K562 (cell line): Measurements from ENCODE around the gene FKBP2. TPM values are rescaled to one million over a fixed set of nuclear protein-coding genes. Genes with fewer than 3 reads are reported as not detected.
A peak's percentile ranks its signal among the peaks of the same experiment; 100 is the strongest.

Experiments used
- ARID1B ChIP-seq: fragments of 450-650 bp; IDR thresholded peaks from 2 replicates; pipeline ENCODE4 v1.6.1; 2016; ENCODE audit warnings: antibody characterized with exemption, mild to moderate bottlenecking, inconsistent platforms
- ARNT ChIP-seq, 2 experiments: fragments of 450-650 bp; IDR thresholded peaks; 2 replicates each; pipeline ENCODE4 v1.6.1; 2016; ENCODE audit warnings: mild to moderate bottlenecking in 1 of 2
- ATF4 ChIP-seq: fragments of 450-650 bp; formaldehyde crosslinking; IDR thresholded peaks from 2 replicates; pipeline ENCODE4 v1.4.0; 2022; ENCODE audit warnings: mild to moderate bottlenecking, moderate library complexity
- BRF2 ChIP-seq: IDR thresholded peaks from 3 replicates; pipeline ENCODE4 v1.6.1; 2011; ENCODE audit warnings: borderline replicate concordance, mild to moderate bottlenecking; ENCODE audit not compliant: insufficient read length, insufficient read depth
- CHD1 ChIP-seq: fragments of 200-600 bp; sonication (generic); IDR thresholded peaks from one replicate; pipeline ENCODE4 v1.6.1; 2012; ENCODE audit warnings: mild to moderate bottlenecking, moderate library complexity, low read length, inconsistent platforms
- FOS ChIP-seq: IDR thresholded peaks from 3 replicates; pipeline ENCODE4 v1.6.1; 2011; ENCODE audit not compliant: insufficient read length; ENCODE audit errors: extremely low read depth
- GTF2E2 ChIP-seq: fragments of 200-800 bp; sonication (Bioruptor generic); IDR thresholded peaks from 2 replicates; pipeline ENCODE4 v1.6.1; 2016; ENCODE audit warnings: missing genetic modification characterization, missing compliant biosample characterization
- ID3 ChIP-seq, 2 experiments: fragments of 250-450 bp in 1 of 2; fragments of 450-650 bp in 1 of 2; sonication (Bioruptor Pico) in 1 of 2; IDR thresholded peaks; 2 replicates each; pipeline versions ENCODE4 v1.6.1 to v1.8.0; 2016 to 2021; ENCODE audit warnings: mild to moderate bottlenecking in 2 of 2, moderate library complexity in 2 of 2, missing compliant biosample characterization in 1 of 2, missing genetic modification characterization in 1 of 2
- JUN ChIP-seq, 2 experiments: sonication (generic) in 1 of 2; formaldehyde crosslinking in 1 of 2; IDR thresholded peaks; 2 replicates each; pipeline versions ENCODE4 v1.6.1 to v1.8.0; 2012 to 2022; ENCODE audit warnings: borderline replicate concordance in 2 of 2, mild to moderate bottlenecking in 2 of 2, improper control_type of control experiment in 1 of 2, low read depth in 1 of 2, low read length in 1 of 2, missing genetic modification reagents in 1 of 2
- JUND ChIP-seq, 2 experiments: IDR thresholded peaks; 2 replicates in 1 of 2; 3 replicates in 1 of 2; pipeline ENCODE4 v1.6.1; 2011; ENCODE audit warnings: borderline replicate concordance in 2 of 2, low read depth in 2 of 2, low read length in 2 of 2, improper control_type of control experiment in 1 of 2, missing biosample characterization in 1 of 2, missing genetic modification characterization in 1 of 2, missing genetic modification reagents in 1 of 2
- KDM5B ChIP-seq: fragments of 200-600 bp; sonication (generic); IDR thresholded peaks from 2 replicates; pipeline ENCODE4 v1.6.1; 2012; ENCODE audit warnings: low read depth, mild to moderate bottlenecking, moderate library complexity, low read length, control low read depth, inconsistent platforms; ENCODE audit not compliant: insufficient replicate concordance
- LARP7 ChIP-seq: fragments of 450-650 bp; IDR thresholded peaks from 2 replicates; pipeline ENCODE4 v1.6.1; 2016
- MAFK ChIP-seq: IDR thresholded peaks from 2 replicates; pipeline ENCODE4 v1.6.1; 2011; ENCODE audit warnings: low read length, improper control_type of control experiment
- MBD2 ChIP-seq: sonication (generic); IDR thresholded peaks from 2 replicates; pipeline ENCODE4 v1.6.1; 2016; ENCODE audit warnings: low read depth, borderline replicate concordance
- NR2C1 ChIP-seq, 2 experiments: fragments of 450-650 bp; IDR thresholded peaks; 2 replicates each; pipeline ENCODE4 v1.6.1; 2017; ENCODE audit warnings: mild to moderate bottlenecking in 2 of 2, antibody characterized with exemption in 1 of 2, inconsistent platforms in 1 of 2, missing compliant biosample characterization in 1 of 2, missing genetic modification characterization in 1 of 2
- POLR2AphosphoS2 ChIP-seq: IDR thresholded peaks from 2 replicates; pipeline ENCODE4 v1.6.1; 2012; ENCODE audit warnings: low read length, improper control_type of control experiment
- POU5F1 ChIP-seq: fragments of 150-350 bp; IDR thresholded peaks from 2 replicates; pipeline ENCODE4 v1.6.1; 2014; ENCODE audit warnings: borderline replicate concordance, low read length, low read depth, mild to moderate bottlenecking; ENCODE audit not compliant: partially characterized antibody
- STAG1 ChIP-seq: sonication (generic); formaldehyde crosslinking; IDR thresholded peaks from 2 replicates; pipeline ENCODE4 v1.5.0; 2020; ENCODE audit warnings: missing genetic modification reagents, borderline replicate concordance
- SUPT5H ChIP-seq: fragments of 450-650 bp; IDR thresholded peaks from 2 replicates; pipeline ENCODE4 v1.6.1; 2016
- TCF7L2 ChIP-seq: fragments of 150-350 bp; IDR thresholded peaks from 2 replicates; pipeline ENCODE4 v1.6.1; 2016; ENCODE audit warnings: low read depth, mild to moderate bottlenecking, low read length, moderate library complexity
- ZFP1 ChIP-seq: fragments of 450-650 bp; formaldehyde crosslinking; IDR thresholded peaks from 2 replicates; pipeline ENCODE4 v1.4.0; 2020; ENCODE audit warnings: mild to moderate bottlenecking, mixed read lengths
- ZKSCAN1 ChIP-seq: fragments of 150-350 bp; IDR thresholded peaks from 2 replicates; pipeline ENCODE4 v1.6.1; 2016; ENCODE audit warnings: low read depth, low read length
- ZNF121 ChIP-seq: sonication (generic); formaldehyde crosslinking; conservative IDR thresholded peaks from 2 replicates; pipeline ENCODE4 v1.8.0; 2022; ENCODE audit warnings: missing genetic modification reagents
- ZNF311 ChIP-seq: fragments of 250-450 bp; sonication (Bioruptor Pico); IDR thresholded peaks from 2 replicates; pipeline ENCODE4 v1.4.0; 2020; ENCODE audit warnings: mild to moderate bottlenecking, moderate library complexity
- ZNF507 ChIP-seq: conservative IDR thresholded peaks from 2 replicates; pipeline ENCODE4 v1.6.1; 2017; ENCODE audit warnings: missing genetic modification characterization, missing compliant biosample characterization
- polyA plus RNA-seq, 8 experiments: library from polyadenylated mRNA; depleted of rRNA in 4 of 8; stranded (reverse) in 5 of 8; unstranded in 3 of 8; fragments of >200 nt; fragmentation: Nextera tagmentation in 2 of 8; fragmentation: Illumina TruSeq in 1 of 8; extraction: Ambion mirVana in 2 of 8; extraction: Trizol in 1 of 8; gene quantifications; 2 replicates each; pipeline versions ENCODE4 v1.2.1 to v1.2.3, GENCODE V29; 2011 to 2014; ENCODE audit warnings: inconsistent platforms in 1 of 8, missing spikeins in 1 of 8
- total RNA-seq, 7 experiments: library from RNA; depleted of rRNA in 6 of 7; stranded (reverse); fragments of >200 nt in 6 of 7; fragmentation: Illumina TruSeq in 2 of 7; extraction: Trizol in 2 of 7; gene quantifications; 2 replicates each; pipeline versions ENCODE4 v1.2.1 to v1.2.3, GENCODE V29; 2011 to 2021; ENCODE audit warnings: low replicate concordance in 1 of 7

Gene FKBP2
- total and polyA plus RNA-seq, 9 of the 15 experiments (the other 6 are each of a cell fraction or from before 2014, with no cell fraction given) = 3.5 to 151 (median 58.1) TPM

GRCh38 chr11:64204464-64204989, 36.4 kb upstream of the FKBP2 start (continued):
- no peak for TF ChIP-seq BRF2
- no peak for TF ChIP-seq CHD1
- TF ChIP-seq ZFP1 (CRISPR knock-in tag) = no peak
- TF ChIP-seq FOS = no peak
- peak; percentile 89 for TF ChIP-seq ZKSCAN1
- no peak for TF ChIP-seq ATF4 (CRISPR knock-in tag)
- no peak for TF ChIP-seq ZNF507
- TF ChIP-seq ZNF311 (CRISPR knock-in tag) = no peak
- peak; percentile 73 for TF ChIP-seq JUND (IDR thresholded peaks at IDR 0.05; ENCODE audit: borderline replicate concordance, low read depth, low read length)
- TF ChIP-seq JUND (tag; IDR thresholded peaks at IDR 0.05; ENCODE audit: borderline replicate concordance, low read depth, low read length) = peak; percentile 27; the same call in 1 of the 3 replicates
- TF ChIP-seq ID3 (CRISPR knock-in tag; IDR thresholded peaks at IDR 0.05) = no peak
- TF ChIP-seq ID3 (tag; IDR thresholded peaks at IDR 0.05) = no peak
- TF ChIP-seq GTF2E2 = no peak
- no peak for TF ChIP-seq KDM5B
- TF ChIP-seq POU5F1 = no peak
- 0 out of 2 replicates have a peak, but pooled peaks have one; percentile 48 for TF ChIP-seq SUPT5H
- peak; percentile 40; the same call in 1 of the 2 replicates for TF ChIP-seq ARID1B
- peak; percentile 92; the same call in 1 of the 2 replicates for TF ChIP-seq POLR2AphosphoS2
- TF ChIP-seq MBD2 = no peak
- peak; percentile 36; the same call in 1 of the 2 replicates for TF ChIP-seq MAFK
- TF ChIP-seq LARP7 = 0 out of 2 replicates have a peak, but pooled peaks have one; percentile 7
- no peak for TF ChIP-seq ZNF121
- TF ChIP-seq JUN (IDR thresholded peaks at IDR 0.05; ENCODE audit: borderline replicate concordance, low read depth, low read length) = 0 out of 2 replicates have a peak, but pooled peaks have one; percentile 41
- no peak for TF ChIP-seq JUN (CRISPR knock-in tag; IDR thresholded peaks at IDR 0.05; ENCODE audit: borderline replicate concordance)
- peak in 1 of 2 experiments; percentile 61; a peak in 1 of 4 replicates for TF ChIP-seq ARNT (IDR thresholded peaks at IDR 0.05)
- no peak for TF ChIP-seq NR2C1 (IDR thresholded peaks at IDR 0.05)
- TF ChIP-seq NR2C1 (tag; IDR thresholded peaks at IDR 0.05) = no peak
- no peak for TF ChIP-seq TCF7L2
- peak; percentile 41; the same call in 1 of the 2 replicates for TF ChIP-seq STAG1 (CRISPR knock-in tag)
